Limb (tissue), 2 donors: ENCODE data around the gene GTF2A1.
"Not testable (repeated sequence)": the region's sequence is repeated elsewhere in the genome, so short reads cannot be mapped to it uniquely, and the experiment has no call there.

ENCODE experiments used
- DNase-seq, 2 donors: peaks; one replicate each; pipeline ENCODE4 v3.0.0-alpha.2; 2016; ENCODE audit errors: extremely low spot score in 2 of 2

Gene GTF2A1

DNA sequence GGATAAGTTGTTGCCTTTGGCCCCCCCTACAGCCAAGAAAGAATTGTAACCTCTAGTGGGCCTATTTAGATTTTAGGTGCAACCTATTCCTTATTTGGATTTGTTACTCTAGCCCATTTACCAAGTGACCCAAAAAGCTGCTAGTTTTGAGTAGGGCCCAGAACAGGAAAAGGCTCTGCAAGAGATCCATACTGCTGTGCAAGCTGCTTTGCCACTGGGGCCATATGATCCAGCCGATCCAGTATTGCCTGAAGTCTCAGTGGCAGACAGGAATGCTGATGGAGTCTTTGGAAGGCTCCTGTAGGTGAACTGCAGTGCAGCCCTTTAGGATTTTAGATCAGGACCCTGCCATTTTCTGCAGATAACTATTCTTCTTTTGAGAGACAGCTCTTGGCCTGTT is 12.9 kb upstream of the GTF2A1 start:
- DNase-seq: no peak

GRCh38 chr14:81231540-81231939 is 10.8 kb upstream of the GTF2A1 start:
- DNase-seq: no peak

DNA sequence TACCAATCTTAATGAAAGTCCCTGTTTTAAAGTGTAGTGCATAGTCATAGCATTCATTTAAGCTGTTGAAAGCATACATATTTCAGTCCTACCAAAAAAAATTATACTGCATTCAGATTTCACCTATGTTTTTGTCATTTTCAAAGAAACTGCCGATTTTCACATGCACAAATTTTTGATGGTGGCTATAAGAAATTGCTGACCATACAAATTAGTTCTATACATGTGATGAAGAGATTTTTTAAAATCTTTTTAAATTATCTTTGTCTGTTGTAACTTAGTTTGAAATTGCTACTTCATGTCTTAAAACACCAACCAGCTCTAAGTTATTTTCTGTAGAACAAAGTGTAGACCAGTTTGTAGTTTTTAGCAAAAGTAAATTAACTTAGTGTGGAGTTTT is 3.5 kb upstream of the GTF2A1 start:
- DNase-seq: no peak

DNA sequence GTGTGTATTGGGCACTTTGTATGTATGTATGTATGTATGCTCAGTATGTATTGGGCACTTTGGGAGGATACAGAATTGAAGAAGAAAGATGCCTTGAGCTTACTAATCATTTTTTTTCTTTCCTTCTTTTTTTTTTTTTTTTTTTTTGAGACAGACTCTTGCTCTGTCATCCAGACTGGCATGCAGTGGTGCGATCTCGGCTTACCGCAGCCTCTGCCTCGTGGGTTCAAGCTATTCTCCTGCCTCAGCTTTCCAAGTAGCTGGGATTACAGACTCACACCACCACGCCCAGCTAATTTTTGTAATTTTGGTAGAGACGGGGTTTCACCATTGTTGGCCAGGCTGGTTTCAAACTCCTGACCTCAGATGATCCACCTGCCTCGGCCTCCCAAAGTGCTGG is 3.0 kb upstream of the GTF2A1 start:
- DNase-seq: not testable (repeated sequence)

GRCh38 chr14:81222691-81223090 is 1.9 kb upstream of the GTF2A1 start:
- DNase-seq: no peak

GRCh38 chr14:81222126-81222525 is 1.4 kb upstream of the GTF2A1 start:
- no peak for DNase-seq

DNA sequence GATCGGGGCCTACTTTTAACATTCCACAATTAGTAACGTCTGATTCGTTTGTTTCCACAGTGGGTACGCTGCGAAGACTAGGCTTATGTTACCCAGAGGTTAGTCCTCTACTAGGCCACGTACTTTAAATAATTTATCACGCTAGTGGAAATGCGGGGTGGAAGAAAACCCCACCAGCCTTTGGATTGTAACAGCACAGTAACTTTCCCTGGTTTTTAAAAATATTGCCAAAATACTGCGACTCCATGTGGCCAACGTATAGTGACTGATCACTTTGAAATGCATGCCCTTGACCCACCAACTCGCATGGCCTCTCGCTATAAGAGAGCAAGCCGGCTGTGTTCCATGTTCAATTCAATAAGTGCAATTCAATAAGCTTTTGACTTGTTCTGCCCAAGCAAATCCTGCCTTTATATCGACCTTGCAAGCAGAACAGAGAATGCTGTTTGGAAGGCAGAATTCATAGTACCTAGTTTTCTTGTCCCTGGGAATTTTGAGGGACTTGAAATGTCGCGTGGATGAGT is 882 bp upstream of the GTF2A1 start:
- no peak for DNase-seq

DNA sequence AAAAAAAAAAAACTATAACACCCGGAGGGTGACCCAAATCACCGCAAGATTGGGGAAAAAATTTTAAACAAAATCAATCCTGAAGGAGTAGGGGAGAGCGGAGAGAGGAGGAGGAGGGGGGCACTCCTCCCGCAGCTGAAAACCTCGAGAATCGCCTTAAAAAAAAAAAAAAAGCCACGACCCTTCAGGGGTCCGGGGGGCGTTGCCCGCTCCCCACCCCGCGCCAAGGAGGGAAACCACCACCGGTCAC is 254 bp downstream of the GTF2A1 start:
- DNase-seq: no peak

DNA sequence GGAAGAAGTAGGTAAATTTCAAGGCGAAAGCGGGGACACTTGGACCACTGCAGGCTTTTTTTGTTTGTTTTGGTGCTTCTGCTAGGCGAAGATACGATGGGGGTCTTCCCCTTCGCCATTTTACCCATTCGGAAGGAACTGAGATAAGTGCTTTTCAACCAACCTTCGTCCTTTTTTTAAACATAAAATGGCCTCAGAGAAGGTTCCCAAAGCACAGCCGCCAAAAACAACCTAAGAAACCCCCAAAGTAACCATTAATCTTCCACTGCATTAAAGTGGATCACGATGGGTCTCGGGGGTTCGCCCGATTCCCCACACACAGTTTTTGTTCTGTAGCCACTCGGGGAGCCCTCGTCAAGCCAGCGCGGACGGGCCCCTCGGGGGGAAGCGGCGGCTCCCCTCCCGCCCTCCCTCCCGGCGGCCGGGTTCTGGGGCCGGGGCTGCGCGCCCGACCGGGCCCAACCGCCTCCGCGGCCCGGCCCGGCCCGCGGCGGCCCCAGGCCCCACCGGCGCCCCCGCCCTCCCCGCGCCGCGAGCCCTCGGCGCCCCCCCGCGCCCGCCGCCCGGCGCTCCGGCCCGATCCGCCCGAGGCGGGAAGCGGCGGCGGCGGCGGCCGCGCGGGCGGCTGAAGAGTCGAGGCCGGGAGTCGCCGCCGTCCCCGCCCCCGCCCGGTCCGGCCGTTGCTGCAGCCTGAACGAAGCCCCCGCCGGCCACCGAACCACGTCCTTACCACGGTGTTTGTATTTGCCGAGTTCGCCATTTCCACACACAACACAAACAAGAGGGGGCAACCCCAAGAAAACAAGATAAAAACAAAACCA is 790 bp downstream of the GTF2A1 start:
- DNase-seq: peak; percentile 44 to 80

- DNase-seq: peak; percentile 94 to 96
These were observed 1.5 kb downstream of the GTF2A1 start for GRCh38 chr14:81219210-81219758.

GRCh38 chr14:81211844-81212243 is 8.9 kb downstream of the GTF2A1 start:
- no peak for DNase-seq

GRCh38 chr14:81209167-81209836 is 11.5 kb downstream of the GTF2A1 start:
- DNase-seq: no peak

DNA sequence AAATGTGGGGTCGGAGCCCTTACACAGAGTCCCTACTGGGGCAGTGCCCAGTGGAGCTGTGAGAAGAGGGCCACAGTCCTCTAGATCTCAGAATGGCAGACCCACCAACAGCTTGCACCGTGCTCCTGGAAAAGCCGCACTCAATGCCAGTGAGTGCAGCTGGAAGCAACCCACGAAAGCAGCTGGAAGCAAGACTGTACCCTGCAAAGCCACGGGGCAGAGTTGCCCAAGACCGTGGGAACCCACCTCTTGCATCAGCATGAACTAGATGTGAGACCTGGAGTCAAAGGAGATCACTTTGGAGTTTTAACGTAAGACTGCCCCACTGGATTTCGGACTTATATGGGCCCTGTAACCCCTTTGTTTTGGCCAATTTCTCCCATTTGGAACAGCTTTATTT is 12.3 kb downstream of the GTF2A1 start:
- no peak for DNase-seq

DNA sequence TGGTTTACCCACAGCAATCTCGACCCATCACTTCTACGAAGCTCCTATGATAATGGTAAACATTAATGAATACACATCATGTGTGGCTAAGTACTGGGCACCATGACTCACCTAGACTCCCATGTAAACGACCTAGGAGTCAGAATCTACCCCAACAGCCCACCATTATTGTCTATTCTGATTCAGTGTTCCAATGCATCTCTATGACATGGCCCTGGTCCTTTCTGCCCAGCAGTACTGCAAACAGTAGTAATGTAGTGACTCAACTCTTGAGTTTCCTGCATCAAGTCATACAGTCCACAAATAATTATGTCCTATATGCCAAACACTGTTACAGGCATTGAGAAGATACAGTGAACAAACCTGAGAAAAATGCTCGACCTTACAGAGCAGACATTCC is 14.6 kb downstream of the GTF2A1 start:
- no peak for DNase-seq

DNA sequence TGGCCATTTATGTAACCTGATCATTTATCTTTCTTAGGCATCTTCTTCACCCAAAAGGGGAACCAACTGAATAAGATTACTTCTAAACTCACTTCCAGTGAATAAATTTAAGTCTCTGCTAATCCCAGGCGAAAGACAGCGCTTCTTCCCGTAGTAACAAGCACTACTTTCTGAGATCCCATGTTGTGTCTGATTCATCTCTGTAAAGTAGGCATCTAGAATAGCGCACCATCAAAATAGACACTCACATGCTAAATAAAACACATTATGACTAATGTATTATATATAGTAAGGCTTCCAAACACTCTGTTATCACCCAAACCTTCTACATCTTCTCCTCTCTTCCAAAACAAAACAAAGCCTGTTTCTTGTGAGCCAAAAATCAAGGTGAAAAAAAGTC is 15.1 kb downstream of the GTF2A1 start:
- no peak for DNase-seq

DNA sequence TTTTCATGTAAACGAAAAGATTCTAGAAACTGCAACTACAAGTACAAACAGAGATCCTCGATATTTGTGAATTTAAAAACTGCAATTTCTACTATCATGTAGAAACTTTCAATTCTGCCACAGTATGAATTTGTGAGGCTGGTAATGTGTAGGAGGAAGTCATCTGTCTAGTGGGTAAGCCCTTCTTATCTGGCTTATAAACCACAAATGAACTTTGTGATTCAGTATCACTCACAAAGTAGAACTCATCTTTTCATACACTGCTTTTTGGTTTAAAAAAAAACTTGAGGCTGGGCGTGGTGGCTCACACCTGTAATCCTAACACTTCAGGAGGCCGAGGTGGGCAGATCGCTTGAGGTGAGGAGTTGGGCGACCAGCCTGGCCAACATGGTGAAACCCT is 20.7 kb downstream of the GTF2A1 start:
- DNase-seq: no peak

GRCh38 chr14:81199084-81199483 is 21.7 kb downstream of the GTF2A1 start:
- no peak for DNase-seq

DNA sequence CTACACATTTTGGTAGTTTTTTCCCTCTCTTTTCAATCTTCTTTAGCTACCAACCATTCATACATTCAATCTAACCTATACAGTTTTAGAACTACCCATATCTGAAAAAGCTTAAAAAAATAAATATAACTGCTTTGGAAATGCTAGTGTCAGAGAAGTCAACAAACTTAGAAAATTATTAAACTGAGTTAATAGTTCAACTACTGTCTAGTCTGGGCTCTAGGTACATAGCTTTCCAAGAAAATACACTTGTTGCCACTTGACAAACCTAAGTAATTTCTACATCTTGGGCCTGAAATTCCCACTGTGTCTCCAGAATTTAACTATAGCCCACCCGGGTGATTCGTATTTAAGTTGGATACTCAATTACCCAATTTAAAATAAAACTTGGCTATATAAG is 22.1 kb downstream of the GTF2A1 start:
- DNase-seq: no peak

DNA sequence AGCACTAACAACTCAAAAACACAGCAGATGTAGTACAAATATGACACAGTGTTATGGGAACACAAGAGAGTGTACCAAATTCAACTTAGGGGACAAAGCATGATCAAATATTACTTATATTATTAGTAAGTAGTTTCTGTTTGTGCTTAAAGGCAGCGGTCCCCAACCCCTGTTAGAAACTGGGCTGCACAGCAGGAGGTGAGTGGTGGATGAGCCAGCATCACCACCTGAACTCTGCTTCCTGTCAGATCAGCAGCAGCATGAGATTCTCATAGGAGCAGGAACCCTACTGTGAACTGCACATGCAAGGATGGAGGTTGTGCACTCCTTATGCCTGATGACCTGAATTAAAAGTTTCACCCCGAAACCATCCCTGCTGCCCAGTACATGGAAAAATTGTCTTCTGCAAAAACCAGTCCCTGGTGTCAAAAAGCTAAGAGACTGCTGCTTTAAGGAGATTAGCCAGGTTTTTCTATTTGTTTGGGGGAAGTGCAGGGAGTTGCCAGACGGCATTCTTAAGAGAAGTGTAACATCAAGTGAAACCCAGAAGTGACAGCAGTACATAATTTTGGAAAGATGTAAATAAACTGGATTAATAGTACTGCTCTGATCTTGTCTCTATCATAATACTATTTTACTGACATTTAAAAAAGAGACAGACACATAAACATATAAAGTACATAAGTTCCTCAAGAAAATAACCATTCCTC is 26.7 kb downstream of the GTF2A1 start:
- DNase-seq: no peak

- no peak for DNase-seq
These were observed 28.2 kb downstream of the GTF2A1 start for GRCh38 chr14:81192594-81192993.

- DNase-seq: no peak
These were observed 32.8 kb downstream of the GTF2A1 start for GRCh38 chr14:81187832-81188522.

DNA sequence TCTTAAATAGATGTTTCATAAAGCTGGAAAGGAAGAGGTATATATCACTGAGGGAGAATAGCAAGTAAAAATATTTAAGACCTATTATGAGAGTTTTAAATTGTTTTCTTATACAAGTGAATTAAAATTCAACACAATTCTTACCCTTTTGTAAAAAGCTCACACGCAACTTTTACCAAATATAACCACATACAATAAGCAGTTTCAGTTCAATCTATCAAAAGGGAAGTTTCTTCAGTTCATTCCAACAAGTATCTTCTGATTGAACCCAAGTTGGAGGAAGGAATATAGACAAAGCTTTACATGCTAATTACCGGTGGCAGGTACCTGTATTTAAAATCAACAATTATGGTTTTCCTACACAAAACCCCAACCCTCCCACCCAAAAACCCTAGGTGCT is 41.1 kb downstream of the GTF2A1 start:
- no peak for DNase-seq
